Smooth muscle cell (in vitro differentiated cells): ENCODE measurements around the gene DQX1. TPM values are rescaled to one million over a fixed set of nuclear protein-coding genes. Genes with fewer than 3 reads are reported as not detected.

Experiments
- DNase-seq: peaks from one replicate; lab custom pipeline; 2025; ENCODE audit not compliant: unreplicated experiment; lab: John Stamatoyannopoulos, UW
- H2AFZ ChIP-seq: fragments of 200-600 bp; sonication (generic); 2 replicates; pipeline ENCODE4 v1.6.0; 2016; ENCODE audit warnings: antibody characterized with exemption, low read depth, mild to moderate bottlenecking
- H3F3A ChIP-seq: fragments of 200-600 bp; sonication (generic); 2 replicates; pipeline ENCODE4 v1.6.0; 2017; ENCODE audit warnings: antibody characterized with exemption, low read depth
- H3K27ac ChIP-seq: fragments of 200-600 bp; sonication (generic); 2 replicates; pipeline ENCODE4 v1.5.1; 2016; ENCODE audit warnings: low read depth, mild to moderate bottlenecking
- H3K27me3 ChIP-seq: fragments of 200-600 bp; sonication (generic); 2 replicates; pipeline ENCODE4 v1.6.1; 2016; ENCODE audit warnings: low read depth, mild to moderate bottlenecking
- H3K36me3 ChIP-seq: fragments of 200-600 bp; sonication (generic); 2 replicates; pipeline ENCODE4 v1.5.1; 2016; ENCODE audit warnings: low read depth
- H3K4me1 ChIP-seq: fragments of 200-600 bp; sonication (generic); 2 replicates; pipeline ENCODE4 v1.5.1; 2016; ENCODE audit warnings: low read depth
- H3K4me2 ChIP-seq: fragments of 200-600 bp; sonication (generic); 2 replicates; pipeline ENCODE4 v1.6.0; 2016; ENCODE audit warnings: mild to moderate bottlenecking
- H3K4me3 ChIP-seq: fragments of 200-600 bp; sonication (generic); 2 replicates; pipeline ENCODE4 v1.5.1; 2016; ENCODE audit warnings: mild to moderate bottlenecking
- H3K79me2 ChIP-seq: fragments of 200-600 bp; sonication (generic); 2 replicates; pipeline ENCODE4 v1.6.0; 2016; ENCODE audit warnings: low read depth, mild to moderate bottlenecking
- H3K9ac ChIP-seq: fragments of 200-600 bp; sonication (generic); 2 replicates; pipeline ENCODE4 v1.6.0; 2016; ENCODE audit warnings: low read depth
- H3K9me3 ChIP-seq: fragments of 200-600 bp; sonication (generic); replicated peaks from 2 replicates; pipeline ENCODE4 v1.5.1; 2016; ENCODE audit warnings: low read depth
- H4K20me1 ChIP-seq: fragments of 200-600 bp; sonication (generic); 2 replicates; pipeline ENCODE4 v1.6.0; 2016; ENCODE audit warnings: low read depth
- WGBS: methylation state at CpG from one replicate; pipeline ENCODE4 v1.1.7; 2016; ENCODE audit warnings: low lambda C conversion rate; 5-methylcytosine and 5-hydroxymethylcytosine counted together
- polyA plus RNA-seq: library from polyadenylated mRNA; unstranded; fragments of >200 nt; fragmentation: Nextera tagmentation; extraction: Ambion mirVana; gene quantifications from 2 replicates; pipeline ENCODE4 v1.2.1, GENCODE V29; 2016
- total RNA-seq: library from RNA; depleted of rRNA; stranded (reverse); fragments of >200 nt; gene quantifications from 2 replicates; pipeline ENCODE4 v1.2.3, GENCODE V29; 2014
- TF ChIP-seq, protein P1 (sequence below): fragments of 200-600 bp; sonication (generic); IDR thresholded peaks from 2 replicates; pipeline ENCODE4 v1.5.1; 2017; ENCODE audit warnings: borderline replicate concordance, mild to moderate bottlenecking, antibody characterized with exemption; ENCODE audit not compliant: insufficient read depth, poor library complexity, severe bottlenecking

The DQX1 gene
- total and polyA plus RNA-seq, 2 experiments from 2014 or later = 0.27 TPM; not detected in 1

DNA sequence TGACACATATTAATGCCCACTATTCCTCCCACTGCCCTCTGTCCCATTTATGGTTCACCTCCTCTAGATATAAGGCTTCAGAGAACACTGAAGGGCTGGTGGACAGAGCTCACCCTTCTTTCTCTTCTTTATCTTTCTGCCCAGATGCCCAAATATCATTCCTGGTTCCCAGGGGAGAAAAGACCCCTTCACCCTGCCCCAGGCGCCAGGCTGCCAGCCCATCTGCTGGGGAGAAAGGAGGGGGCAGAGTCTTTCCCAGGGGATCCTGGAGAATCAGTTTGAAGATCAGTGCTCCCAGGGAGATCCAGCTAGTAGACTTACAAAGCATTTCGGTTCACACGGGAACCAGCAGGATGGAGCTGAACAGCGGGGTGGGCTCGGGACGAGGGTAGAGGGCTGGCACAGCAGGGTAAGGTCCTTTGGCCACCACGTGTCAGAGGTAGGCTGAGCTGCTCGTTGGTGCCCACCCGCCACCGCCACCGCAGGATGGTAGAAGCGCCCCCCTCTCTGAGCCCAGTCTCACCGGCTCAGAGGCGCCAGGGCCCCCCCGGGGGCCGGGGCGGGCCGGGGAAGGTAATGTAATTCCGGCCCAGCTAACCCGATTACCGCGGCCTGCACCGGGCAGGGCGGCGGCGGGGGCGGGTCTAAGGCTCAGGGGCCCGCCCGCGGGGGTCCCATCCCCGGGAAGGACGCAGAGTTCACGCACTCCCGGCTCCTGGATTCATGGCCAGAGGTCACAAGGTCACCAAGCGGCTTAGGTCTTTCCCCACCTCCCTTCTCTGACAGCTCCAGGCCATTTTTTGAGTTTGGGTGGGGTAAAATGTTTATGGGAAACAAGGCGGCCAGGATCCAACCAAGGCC, 13.1 kb downstream of the DQX1 start:
- H3F3A ChIP-seq = peaks cover 5% of the 10 kb centered on the region
- no peak overlapping the region for H3K4me2 ChIP-seq
- no peaks in the 10 kb centered on the region for H4K20me1 ChIP-seq
- peaks cover 84% of the 10 kb centered on the region for H3K27me3 ChIP-seq
- peaks cover 21% of the 10 kb centered on the region for H3K4me1 ChIP-seq
- H3K9ac ChIP-seq = no peak overlapping the region
- no peak overlapping the region for H3K27ac ChIP-seq
- TF ChIP-seq, protein P1, sequence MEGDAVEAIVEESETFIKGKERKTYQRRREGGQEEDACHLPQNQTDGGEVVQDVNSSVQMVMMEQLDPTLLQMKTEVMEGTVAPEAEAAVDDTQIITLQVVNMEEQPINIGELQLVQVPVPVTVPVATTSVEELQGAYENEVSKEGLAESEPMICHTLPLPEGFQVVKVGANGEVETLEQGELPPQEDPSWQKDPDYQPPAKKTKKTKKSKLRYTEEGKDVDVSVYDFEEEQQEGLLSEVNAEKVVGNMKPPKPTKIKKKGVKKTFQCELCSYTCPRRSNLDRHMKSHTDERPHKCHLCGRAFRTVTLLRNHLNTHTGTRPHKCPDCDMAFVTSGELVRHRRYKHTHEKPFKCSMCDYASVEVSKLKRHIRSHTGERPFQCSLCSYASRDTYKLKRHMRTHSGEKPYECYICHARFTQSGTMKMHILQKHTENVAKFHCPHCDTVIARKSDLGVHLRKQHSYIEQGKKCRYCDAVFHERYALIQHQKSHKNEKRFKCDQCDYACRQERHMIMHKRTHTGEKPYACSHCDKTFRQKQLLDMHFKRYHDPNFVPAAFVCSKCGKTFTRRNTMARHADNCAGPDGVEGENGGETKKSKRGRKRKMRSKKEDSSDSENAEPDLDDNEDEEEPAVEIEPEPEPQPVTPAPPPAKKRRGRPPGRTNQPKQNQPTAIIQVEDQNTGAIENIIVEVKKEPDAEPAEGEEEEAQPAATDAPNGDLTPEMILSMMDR = no peak
- no peak overlapping the region for H3K4me3 ChIP-seq
- H3K9me3 ChIP-seq = no peaks in the 10 kb centered on the region
- no peak overlapping the region for H2AFZ ChIP-seq
- H3K36me3 ChIP-seq = no peaks in the 10 kb centered on the region
- H3K79me2 ChIP-seq = no peaks in the 10 kb centered on the region
- WGBS = 11% methylated on average over 20 of the region's 36 CpGs
- DNase-seq = no peak

DNA sequence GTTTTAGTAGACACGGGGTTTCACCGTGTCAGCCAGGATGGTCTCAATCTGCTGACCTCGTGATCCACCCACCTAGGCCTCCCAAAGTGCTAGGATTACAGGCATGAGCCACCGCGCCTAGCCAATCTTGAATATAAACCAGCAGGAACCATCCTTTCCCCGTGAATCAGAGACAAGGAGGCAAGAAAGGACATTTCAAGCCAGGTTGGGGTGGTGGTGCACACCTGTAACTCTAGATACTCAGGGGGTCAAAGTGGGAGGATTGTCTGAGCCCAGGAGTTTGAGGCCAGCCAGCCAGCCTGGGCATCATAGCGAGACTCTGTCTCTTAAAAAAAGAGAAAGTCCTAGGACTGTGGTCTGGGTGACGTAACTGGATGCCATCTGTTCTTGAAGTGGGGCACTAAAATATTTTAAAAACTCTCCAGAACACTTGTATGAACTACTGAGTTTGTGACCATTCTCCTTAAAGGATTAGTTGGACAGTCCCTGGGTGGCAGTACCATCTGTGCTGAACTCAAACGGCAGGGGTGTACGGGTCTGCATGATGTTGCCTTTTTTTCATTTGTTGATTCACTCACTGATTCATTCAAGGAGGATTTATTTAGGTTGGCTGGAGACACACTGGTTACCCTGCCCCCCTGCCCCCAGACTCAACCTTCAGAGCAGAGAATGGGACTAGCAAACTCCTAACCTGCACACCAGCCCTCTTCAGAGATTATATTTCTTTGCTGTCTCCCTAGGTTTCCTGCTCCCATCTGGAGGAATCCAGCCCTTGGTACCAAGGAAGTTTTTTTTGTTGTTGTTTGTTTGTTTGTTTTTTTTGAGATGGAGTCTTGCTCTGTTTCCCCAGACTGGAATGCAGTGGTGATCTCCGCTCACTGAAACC, 14.7 kb downstream of the DQX1 start:
- Histone ChIP-seq H3K27ac (no peak overlapping the region), H3K36me3 (no peaks in the 10 kb centered on the region), H3F3A (peaks cover 5% of the 10 kb centered on the region), H3K4me3 (no peak overlapping the region), H3K9me3 (no peaks in the 10 kb centered on the region), H3K79me2 (peaks cover 6% of the 10 kb centered on the region), H3K9ac (no peak overlapping the region), H3K27me3 (peaks cover 68% of the 10 kb centered on the region), H2AFZ (no peak overlapping the region), H4K20me1 (no peaks in the 10 kb centered on the region), H3K4me2 (no peak overlapping the region), H3K4me1 (peaks cover 26% of the 10 kb centered on the region)
- no peak for DNase-seq
- WGBS = 70% methylated on average over 11 of the region's 11 CpGs
- TF ChIP-seq, protein P1 = no peak

DNA sequence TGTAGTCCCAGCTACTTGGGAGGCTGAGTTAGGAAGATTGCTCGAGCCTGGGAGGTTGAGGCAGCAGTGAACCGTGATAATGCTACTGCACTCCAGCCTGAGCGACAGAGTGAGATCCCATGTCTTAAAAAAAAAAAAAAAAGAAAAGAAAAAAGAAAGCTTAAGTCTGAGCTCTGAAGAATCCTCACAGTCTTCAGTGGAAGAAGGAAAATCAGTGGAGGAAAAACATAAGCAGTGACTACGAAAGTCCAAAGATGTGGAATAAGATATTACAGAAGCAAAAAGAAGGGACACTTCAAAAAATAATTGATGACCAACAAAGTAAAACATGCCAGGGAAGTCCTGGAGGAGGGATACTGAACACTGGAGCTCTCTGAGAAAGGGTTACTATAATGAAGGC, 15.8 kb downstream of the DQX1 start:
- no peak overlapping the region for H3K27ac ChIP-seq
- H3K9ac ChIP-seq = no peak overlapping the region
- peaks cover 57% of the 10 kb centered on the region for H3K27me3 ChIP-seq
- peaks cover 16% of the 10 kb centered on the region for H3K79me2 ChIP-seq
- peaks cover 4% of the 10 kb centered on the region for H4K20me1 ChIP-seq
- no peak for DNase-seq
- H3K36me3 ChIP-seq = no peaks in the 10 kb centered on the region
- H3F3A ChIP-seq = peaks cover 5% of the 10 kb centered on the region
- H3K4me1 ChIP-seq = peaks cover 31% of the 10 kb centered on the region
- H3K4me3 ChIP-seq = no peak overlapping the region
- no peak overlapping the region for H2AFZ ChIP-seq
- WGBS = 95% methylated on average over 4 of the region's 4 CpGs
- no peak overlapping the region for H3K4me2 ChIP-seq
- TF ChIP-seq, protein P1 = no peak
- no peaks in the 10 kb centered on the region for H3K9me3 ChIP-seq
